IMR-90 (cell line): ENCODE data around the gene ZFAND6. TPM values are rescaled to one million over a fixed set of nuclear protein-coding genes. Genes with fewer than 3 reads are reported as not detected.
"Not testable (repeated sequence)": the region's sequence is repeated elsewhere in the genome, so short reads cannot be mapped to it uniquely, and the experiment has no call there.

ENCODE experiments used
- ATAC-seq: fragments of 200-7000 bp; cut with Tn5 transposase; 2 replicates; pipeline ENCODE4 v1.9.1; 2020; ENCODE audit warnings: low read depth, mild to moderate bottlenecking, moderate library complexity
- BruUV-seq: library from RNA; stranded (reverse); fragments of 400-500 nt; replicated peaks from 2 replicates; lab custom pipeline; 2021; lab: Mats Ljungman, UMichigan
- CTCF ChIA-PET: fragments of 300-600 bp; formaldehyde crosslinking; extraction: SDS; loops from one replicate; lab custom pipeline; 2021; ENCODE audit warnings: antibody characterized with exemption; lab: Yijun Ruan, JAX
- POLR2A ChIA-PET: fragments of 300-600 bp; sonication (Branson Sonifier 250); formaldehyde crosslinking; loops from one replicate; lab custom pipeline; 2022; ENCODE audit warnings: antibody characterized with exemption; ENCODE audit not compliant: unreplicated experiment; lab: Charles Lee
- DNase-seq: peaks from one replicate; pipeline ENCODE4 v3.0.0; 2013
- H2AFZ ChIP-seq: replicated peaks from 2 replicates; pipeline ENCODE3; 2013; ENCODE audit warnings: low read length, mild to moderate bottlenecking; ENCODE audit not compliant: poor library complexity
- H2AK5ac ChIP-seq: 2 replicates; pipeline ENCODE4 v1.6.1; 2013; ENCODE audit warnings: low read depth, low read length, inconsistent platforms
- H2AK9ac ChIP-seq: replicated peaks from 2 replicates; pipeline ENCODE3; 2013; ENCODE audit warnings: mild to moderate bottlenecking, low read depth, low read length, moderate library complexity; ENCODE audit not compliant: poor library complexity
- H2BK120ac ChIP-seq: 2 replicates; pipeline ENCODE4 v1.6.1; 2013; ENCODE audit warnings: low read depth, low read length, inconsistent platforms
- H2BK15ac ChIP-seq: 3 replicates; pipeline ENCODE4 v1.6.1; 2013; ENCODE audit warnings: low read depth, low read length, inconsistent platforms
- H2BK20ac ChIP-seq: 2 replicates; pipeline ENCODE4 v1.6.1; 2013; ENCODE audit warnings: low read depth, mild to moderate bottlenecking, inconsistent platforms, low read length, moderate library complexity
- H2BK5ac ChIP-seq: 2 replicates; pipeline ENCODE4 v1.6.1; 2013; ENCODE audit warnings: mild to moderate bottlenecking, low read depth, low read length, inconsistent platforms; ENCODE audit not compliant: poor library complexity, severe bottlenecking
- H3K14ac ChIP-seq: replicated peaks from 2 replicates; pipeline ENCODE4 v1.6.1; 2013; ENCODE audit warnings: low read depth, low read length, inconsistent platforms
- H3K18ac ChIP-seq: 2 replicates; pipeline ENCODE4 v1.6.1; 2013; ENCODE audit warnings: low read depth, low read length, control low read depth
- H3K23ac ChIP-seq: 2 replicates; pipeline ENCODE4 v1.6.1; 2013; ENCODE audit warnings: low read depth, low read length, inconsistent platforms
- H3K27ac ChIP-seq: 2 replicates; pipeline ENCODE4 v1.5.1; 2013; ENCODE audit warnings: mild to moderate bottlenecking, control low read depth, low read length; ENCODE audit not compliant: insufficient read depth
- H3K27me3 ChIP-seq: 2 replicates; pipeline ENCODE4 v1.6.1; 2013; ENCODE audit warnings: low read length; ENCODE audit not compliant: control insufficient read depth, insufficient read depth
- H3K36me3 ChIP-seq: 2 replicates; pipeline ENCODE4 v1.6.1; 2013; ENCODE audit warnings: low read length, mixed read lengths; ENCODE audit not compliant: control insufficient read depth, insufficient read depth
- H3K4ac ChIP-seq: 2 replicates; pipeline ENCODE4 v1.6.1; 2013; ENCODE audit warnings: low read depth, low read length, inconsistent platforms
- H3K4me1 ChIP-seq: 2 replicates; pipeline ENCODE4 v1.6.1; 2013; ENCODE audit warnings: low read length, mixed read lengths; ENCODE audit not compliant: control insufficient read depth, insufficient read depth
- H3K4me2 ChIP-seq: 2 replicates; pipeline ENCODE4 v1.6.1; 2013; ENCODE audit warnings: low read depth, mild to moderate bottlenecking, control low read depth, low read length, moderate library complexity
- H3K4me3 ChIP-seq: 2 replicates; pipeline ENCODE4 v1.5.1; 2013; ENCODE audit warnings: low read depth, mild to moderate bottlenecking, control low read depth, low read length, moderate library complexity; ENCODE audit not compliant: insufficient read depth
- H3K56ac ChIP-seq: 2 replicates; pipeline ENCODE4 v1.6.1; 2013; ENCODE audit warnings: low read length, inconsistent platforms; ENCODE audit not compliant: insufficient read depth; ENCODE audit errors: extremely low read depth
- H3K79me1 ChIP-seq, 2 experiments: 2 replicates each; pipeline ENCODE4 v1.6.1; 2013; ENCODE audit warnings: low read length in 2 of 2, inconsistent platforms in 1 of 2, low read depth in 1 of 2
- H3K9ac ChIP-seq: 2 replicates; pipeline ENCODE4 v1.6.1; 2013; ENCODE audit warnings: low read depth, low read length, control low read depth
- H3K9me1 ChIP-seq: 2 replicates; pipeline ENCODE4 v1.6.1; 2013; ENCODE audit warnings: low read length, inconsistent platforms; ENCODE audit not compliant: insufficient read depth
- H3K9me3 ChIP-seq: 2 replicates; pipeline ENCODE4 v1.6.1; 2013; ENCODE audit warnings: low read length; ENCODE audit not compliant: control insufficient read depth, insufficient read depth
- H4K20me1 ChIP-seq: 2 replicates; pipeline ENCODE4 v1.6.1; 2013; ENCODE audit warnings: low read length, inconsistent platforms; ENCODE audit not compliant: insufficient read depth
- H4K5ac ChIP-seq: 2 replicates; pipeline ENCODE4 v1.6.1; 2013; ENCODE audit warnings: mild to moderate bottlenecking, low read depth, low read length, control low read depth
- H4K8ac ChIP-seq, 2 experiments: 2 replicates each; pipeline ENCODE4 v1.6.1; 2013; ENCODE audit warnings: low read depth in 2 of 2, low read length in 2 of 2, control low read depth in 1 of 2, inconsistent platforms in 1 of 2
- H4K91ac ChIP-seq: 2 replicates; pipeline ENCODE4 v1.6.1; 2013; ENCODE audit warnings: low read depth, low read length, inconsistent platforms; ENCODE audit not compliant: insufficient read depth
- WGBS, 2 experiments: methylation state at CpG; one replicate each; pipeline versions ENCODE4 v1.1.5 to v1.1.7; 2013; ENCODE audit warnings: missing lambda C conversion rate in 2 of 2; ENCODE audit not compliant: insufficient read length in 1 of 2; ENCODE audit errors: extremely low coverage in 2 of 2; 5-methylcytosine and 5-hydroxymethylcytosine counted together
- dilution Hi-C: fragments of 300-500 bp; cut with HindIII; formaldehyde crosslinking; loops from one replicate; pipeline ENCODE4 v1.14.3; 2018; ENCODE audit warnings: low sequenced_read_pairs; ENCODE audit not compliant: unreplicated experiment
- in situ Hi-C: fragments of 300-500 bp; cut with MboI; formaldehyde crosslinking; loops from 3 replicates; pipeline ENCODE4 v1.14.3; 2019; ENCODE audit warnings: low sequenced_read_pairs, inconsistent platforms, mixed read lengths
- intact Hi-C: fragments of 100-400 bp; cut with micrococcal nuclease; formaldehyde crosslinking; loops from 2 replicates; pipeline ENCODE4 v1.10.0; 2022
- polyA plus RNA-seq, 3 experiments: library from polyadenylated mRNA; depleted of rRNA; stranded (reverse); fragments of >200 nt; gene quantifications; 2 replicates each; pipeline ENCODE4 v1.2.3, GENCODE V29; 2012; ENCODE audit warnings: low replicate concordance in 1 of 3
- total RNA-seq: library from RNA; depleted of rRNA; stranded (reverse); fragments of >200 nt; gene quantifications from 2 replicates; pipeline ENCODE4 v1.2.3, GENCODE V29; 2012

Gene ZFAND6
- total and polyA plus RNA-seq, 2 of the 4 experiments (the other 2 are of a cell fraction): 77.5 to 96.4 TPM

GRCh38 chr15:80014186-80014585 lies 45.3 kb upstream of the ZFAND6 start:
- H4K20me1 ChIP-seq, BruUV-seq, H4K91ac ChIP-seq, H4K8ac ChIP-seq, H3K9ac ChIP-seq, H3K27me3 ChIP-seq, POLR2A ChIA-PET, H2BK15ac ChIP-seq, H3K9me1 ChIP-seq, H2AK9ac ChIP-seq, H3K27ac ChIP-seq, H3K9me3 ChIP-seq, H2AFZ ChIP-seq, H3K18ac ChIP-seq, H3K4ac ChIP-seq, H3K79me1 ChIP-seq, H2BK20ac ChIP-seq, in situ Hi-C loops, H2BK5ac ChIP-seq, H3K4me3 ChIP-seq, CTCF ChIA-PET, H3K14ac ChIP-seq, H2AK5ac ChIP-seq, H2BK120ac ChIP-seq, ATAC-seq, H3K4me1 ChIP-seq, H3K4me2 ChIP-seq, DNase-seq, H3K56ac ChIP-seq, H3K23ac ChIP-seq, intact Hi-C loops, dilution Hi-C loops, H4K5ac ChIP-seq, H3K36me3 ChIP-seq: not testable (repeated sequence)
- no CpG with 5 or more reads among the region's 7 CpGs for WGBS, 2 experiments
